Tibial nerve (tissue), 4 donors: ENCODE results near the gene TSEN15. TPM values are rescaled to one million over a fixed set of nuclear protein-coding genes. Genes with fewer than 3 reads are reported as not detected.
"Not testable (repeated sequence)": the region's sequence is repeated elsewhere in the genome, so short reads cannot be mapped to it uniquely, and the experiment has no call there.

Experiments used
- DNase-seq, 2 donors: peaks; one replicate each; pipeline ENCODE4 v3.0.0-alpha.2; 2019; ENCODE audit warnings: low spot score in 2 of 2
- H3K27ac ChIP-seq, 4 donors: fragments of 200-600 bp; sonication (generic) in 3 of 4; one replicate each; pipeline ENCODE4 v1.5.1; 2017 to 2019; ENCODE audit warnings: mild to moderate bottlenecking in 1 of 4
- H3K27me3 ChIP-seq, 2 donors: fragments of 200-600 bp; sonication (generic) in 1 of 2; one replicate each; pipeline versions ENCODE4 v1.5.1 to v1.6.0; 2017 to 2019
- H3K36me3 ChIP-seq, 3 donors: fragments of 200-600 bp; sonication (generic); one replicate each; pipeline ENCODE4 v1.5.1; 2018 to 2019
- H3K4me1 ChIP-seq, 4 donors: fragments of 200-600 bp; sonication (generic) in 3 of 4; one replicate each; pipeline ENCODE4 v1.5.1; 2017 to 2019
- H3K4me3 ChIP-seq, 4 donors: fragments of 200-600 bp; sonication (generic) in 3 of 4; one replicate each; pipeline ENCODE4 v1.5.1; 2017 to 2019; ENCODE audit warnings: mild to moderate bottlenecking in 1 of 4, moderate library complexity in 1 of 4
- H3K9me3 ChIP-seq, 4 donors: fragments of 200-600 bp; sonication (generic) in 3 of 4; one replicate each; pipeline ENCODE4 v1.5.1; 2017 to 2019
- EP300 ChIP-seq, 2 donors: sonication (generic); formaldehyde crosslinking; IDR thresholded peaks; one replicate each; pipeline ENCODE4 v1.6.1; 2017; ENCODE audit warnings: antibody characterized with exemption in 2 of 2, mild to moderate bottlenecking in 1 of 2
- POLR2A ChIP-seq, 2 donors: fragments of 450-650 bp; IDR thresholded peaks; one replicate each; pipeline ENCODE4 v1.6.1; 2017; ENCODE audit warnings: antibody characterized with exemption in 2 of 2, mild to moderate bottlenecking in 2 of 2, moderate library complexity in 2 of 2
- WGBS, 2 donors: methylation state at CpG; one replicate each; pipeline ENCODE4 v1.1.5; 2018; 5-methylcytosine and 5-hydroxymethylcytosine counted together
- total RNA-seq, 4 donors: library from RNA; depleted of rRNA; stranded (reverse); fragments of >200 nt; gene quantifications; one replicate each; pipeline ENCODE4 v1.1.0, GENCODE V29; 2016
- TF ChIP-seq, protein P1 (sequence below), 5 experiments: fragments of 200-600 bp in 3 of 5; fragments of 450-650 bp in 2 of 5; sonication (generic) in 3 of 5; IDR thresholded peaks; one replicate each; pipeline ENCODE4 v1.5.1; 2016 to 2019; ENCODE audit warnings: antibody characterized with exemption in 5 of 5, mild to moderate bottlenecking in 3 of 5, moderate library complexity in 2 of 5

The TSEN15 gene
- total RNA-seq, 4 donors from 2014 or later, result 25.5 to 36.5 (median 31.5) TPM

DNA sequence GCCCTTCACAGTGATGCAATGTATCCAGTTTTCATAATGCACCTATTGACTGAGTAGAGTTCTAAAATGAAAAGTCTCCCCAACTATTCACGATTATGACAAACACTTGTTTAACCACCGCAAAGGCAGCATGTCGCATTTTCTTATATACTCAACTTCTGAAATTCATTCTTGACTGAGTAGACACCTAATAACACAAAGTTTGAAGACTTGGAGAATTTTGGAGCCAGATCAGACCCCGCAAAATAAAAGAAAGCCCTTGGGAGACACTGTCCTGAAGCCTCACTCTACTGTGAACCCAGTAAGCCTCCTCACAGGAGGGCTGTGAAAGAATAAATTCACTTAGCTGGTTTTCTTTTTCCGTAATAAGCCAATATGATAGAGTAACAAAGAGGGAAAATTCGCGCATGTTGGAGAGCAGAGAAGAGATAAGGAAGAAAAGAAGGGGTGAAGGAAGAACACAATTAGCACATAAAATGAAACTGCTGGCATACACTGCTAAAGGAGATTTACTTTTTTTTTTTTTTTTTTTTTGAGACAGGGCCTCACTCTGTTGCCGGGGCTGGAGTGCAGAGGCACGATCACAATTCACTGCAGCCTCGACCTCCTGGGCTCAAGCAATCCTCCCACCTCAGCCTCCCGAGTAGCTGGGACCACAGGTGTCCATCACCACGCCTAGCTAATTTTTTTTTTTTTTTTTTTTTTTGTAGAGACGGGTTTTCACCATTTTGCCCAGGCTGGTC lies 13.5 kb upstream of the TSEN15 start:
- peak overlapping the region in 1 of 4 donors; percentile 17 for H3K27ac ChIP-seq
- TF ChIP-seq POLR2A (IDR thresholded peaks at IDR 0.05) (no peak), EP300 (IDR thresholded peaks at IDR 0.05) (no peak)
- TF ChIP-seq, protein P1, sequence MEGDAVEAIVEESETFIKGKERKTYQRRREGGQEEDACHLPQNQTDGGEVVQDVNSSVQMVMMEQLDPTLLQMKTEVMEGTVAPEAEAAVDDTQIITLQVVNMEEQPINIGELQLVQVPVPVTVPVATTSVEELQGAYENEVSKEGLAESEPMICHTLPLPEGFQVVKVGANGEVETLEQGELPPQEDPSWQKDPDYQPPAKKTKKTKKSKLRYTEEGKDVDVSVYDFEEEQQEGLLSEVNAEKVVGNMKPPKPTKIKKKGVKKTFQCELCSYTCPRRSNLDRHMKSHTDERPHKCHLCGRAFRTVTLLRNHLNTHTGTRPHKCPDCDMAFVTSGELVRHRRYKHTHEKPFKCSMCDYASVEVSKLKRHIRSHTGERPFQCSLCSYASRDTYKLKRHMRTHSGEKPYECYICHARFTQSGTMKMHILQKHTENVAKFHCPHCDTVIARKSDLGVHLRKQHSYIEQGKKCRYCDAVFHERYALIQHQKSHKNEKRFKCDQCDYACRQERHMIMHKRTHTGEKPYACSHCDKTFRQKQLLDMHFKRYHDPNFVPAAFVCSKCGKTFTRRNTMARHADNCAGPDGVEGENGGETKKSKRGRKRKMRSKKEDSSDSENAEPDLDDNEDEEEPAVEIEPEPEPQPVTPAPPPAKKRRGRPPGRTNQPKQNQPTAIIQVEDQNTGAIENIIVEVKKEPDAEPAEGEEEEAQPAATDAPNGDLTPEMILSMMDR (IDR thresholded peaks at IDR 0.05), result no peak
- H3K4me1 ChIP-seq, result peaks cover 0 to 22% (median 6%) of the 10 kb centered on the region in 4 donors
- no peak for DNase-seq
- H3K4me3 ChIP-seq, result peak overlapping the region in 2 of 4 donors; percentile 71 to 73
- H3K27me3 ChIP-seq, result peaks cover 0 to 35% of the 10 kb centered on the region in 2 donors
- no peaks in the 10 kb centered on the region for H3K36me3 ChIP-seq
- H3K9me3 ChIP-seq, result no peaks in the 10 kb centered on the region
- 79 to 82% methylated on average over 13 of the region's 13 CpGs for WGBS, 2 donors

DNA sequence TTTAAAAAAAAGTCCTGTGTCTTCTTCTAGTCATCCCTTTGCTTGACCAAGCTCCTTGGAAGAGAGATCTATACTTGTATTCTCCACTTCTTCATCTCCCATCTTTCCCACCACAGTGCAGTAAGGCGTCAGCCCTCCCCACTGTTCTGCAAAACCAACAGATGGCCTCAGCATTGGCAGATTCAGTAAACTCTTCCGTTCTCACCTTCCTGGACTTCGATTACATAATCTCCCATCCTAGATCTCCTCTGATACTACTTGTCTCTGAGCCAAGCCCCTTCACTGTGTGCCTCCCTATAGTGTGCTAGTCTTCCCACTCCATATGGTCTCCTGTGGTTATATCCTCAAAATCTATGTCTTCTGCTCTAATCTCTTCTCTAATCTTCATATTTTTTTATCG lies 12.4 kb upstream of the TSEN15 start:
- TF ChIP-seq EP300 (IDR thresholded peaks at IDR 0.05), result no peak
- H3K27ac ChIP-seq, result no peak overlapping the region
- no peaks in the 10 kb centered on the region for H3K36me3 ChIP-seq
- no peak overlapping the region for H3K4me3 ChIP-seq
- H3K9me3 ChIP-seq, result no peaks in the 10 kb centered on the region
- H3K27me3 ChIP-seq, result peaks cover 0 to 31% of the 10 kb centered on the region in 2 donors
- DNase-seq, result no peak
- H3K4me1 ChIP-seq, result peaks cover 0 to 22% (median 6%) of the 10 kb centered on the region in 4 donors
- 86 to 87% methylated on average over 4 of the region's 4 CpGs for WGBS, 2 donors

DNA sequence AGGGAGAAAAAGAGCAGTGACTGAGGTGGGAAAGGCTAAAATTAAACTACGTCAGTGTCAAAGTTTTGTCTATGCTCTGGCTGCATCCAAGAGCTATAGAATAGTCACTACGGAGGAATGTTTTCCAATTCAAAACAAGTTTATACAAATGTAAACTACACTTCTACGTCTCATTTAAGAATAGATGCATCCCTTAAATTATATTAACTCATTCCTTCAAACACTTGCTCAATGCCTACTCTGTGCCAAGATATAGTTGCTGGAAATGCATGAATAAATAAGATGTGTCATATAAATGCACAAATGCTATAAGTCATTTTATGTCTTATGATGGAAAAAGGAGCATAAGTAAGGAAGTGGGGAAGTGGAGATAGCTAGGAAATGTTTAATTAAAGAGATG lies 9.8 kb upstream of the TSEN15 start:
- Histone ChIP-seq H3K36me3 (no peaks in the 10 kb centered on the region), H3K4me1 (peaks cover 0 to 7% (median 0%) of the 10 kb centered on the region in 4 donors), H3K9me3 (no peaks in the 10 kb centered on the region), H3K27me3 (peaks cover 0 to 9% of the 10 kb centered on the region in 2 donors), H3K27ac (no peak overlapping the region), H3K4me3 (no peak overlapping the region)
- 84 to 85% methylated on average over 3 of the region's 3 CpGs for WGBS, 2 donors
- no peak for DNase-seq
- no peak for TF ChIP-seq EP300 (IDR thresholded peaks at IDR 0.05)
- no peak for TF ChIP-seq POLR2A (IDR thresholded peaks at IDR 0.05)
- TF ChIP-seq, protein P1 (IDR thresholded peaks at IDR 0.05), result no peak

DNA sequence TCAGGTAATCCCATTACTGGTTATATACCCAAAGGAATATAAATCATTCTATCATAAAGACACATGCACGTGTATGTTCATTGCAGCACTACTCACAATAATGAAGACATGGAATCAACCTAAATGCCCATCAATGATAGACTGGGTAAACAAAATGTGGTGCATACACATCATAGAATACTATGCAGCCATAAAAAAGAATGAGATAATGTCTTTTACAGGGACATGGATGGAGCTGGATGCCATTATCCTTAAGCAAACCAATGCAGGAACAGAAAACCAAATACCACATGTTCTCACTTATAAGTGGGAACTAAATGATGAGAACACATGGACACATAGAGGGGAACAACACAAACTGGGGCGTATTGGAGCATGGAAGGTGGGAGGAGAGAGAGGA lies 8.2 kb upstream of the TSEN15 start:
- 63 to 88% methylated on average over 2 of the region's 2 CpGs for WGBS, 2 donors
- not testable (repeated sequence) for H3K4me1 ChIP-seq, H3K9me3 ChIP-seq, H3K36me3 ChIP-seq, H3K27me3 ChIP-seq, H3K27ac ChIP-seq, H3K4me3 ChIP-seq, DNase-seq

DNA sequence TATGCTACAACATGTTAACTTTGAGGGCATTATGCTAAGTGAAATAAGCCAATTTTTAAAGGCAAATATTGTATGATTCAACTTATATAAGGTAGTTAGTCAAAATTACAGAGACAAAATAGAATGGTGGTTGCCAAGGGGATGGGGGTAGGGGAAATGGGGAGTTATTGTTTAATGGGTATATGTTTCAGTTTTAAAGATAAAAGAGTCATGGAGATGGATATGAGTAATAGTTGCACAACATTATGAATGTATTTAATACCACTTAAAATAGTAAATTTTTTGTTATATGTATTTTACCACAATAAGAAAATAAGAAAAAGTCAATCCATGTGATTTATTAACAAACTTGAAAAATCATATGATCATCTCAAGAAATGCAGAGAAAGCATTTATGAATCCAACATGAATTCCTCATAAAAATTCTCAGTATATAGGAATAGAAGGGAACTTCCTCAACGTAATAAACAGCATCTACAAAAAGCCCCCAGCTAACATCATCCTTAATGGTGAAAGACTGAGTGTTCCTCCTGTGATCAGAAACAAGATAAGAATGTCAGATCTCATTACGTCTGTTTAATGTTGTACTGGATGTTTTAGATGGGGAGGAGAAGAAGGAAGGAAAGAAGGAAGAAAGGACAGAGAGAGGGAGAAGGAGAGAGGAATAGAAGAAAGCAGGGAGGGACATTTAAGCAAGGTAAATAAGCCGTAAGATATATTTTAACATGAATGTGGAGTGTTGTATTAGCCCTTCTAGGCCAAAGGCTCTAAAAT lies 6.7 kb upstream of the TSEN15 start:
- H3K9me3 ChIP-seq, result no peaks in the 10 kb centered on the region
- H3K27me3 ChIP-seq, result no peaks in the 10 kb centered on the region
- no peak overlapping the region for H3K4me3 ChIP-seq
- DNase-seq, result no peak
- no peak for TF ChIP-seq POLR2A (IDR thresholded peaks at IDR 0.05)
- no peak for TF ChIP-seq EP300 (IDR thresholded peaks at IDR 0.05)
- TF ChIP-seq, protein P1 (IDR thresholded peaks at IDR 0.05), result no peak
- no peaks in the 10 kb centered on the region for H3K36me3 ChIP-seq
- 73 to 75% methylated on average over 3 of the region's 3 CpGs for WGBS, 2 donors
- H3K4me1 ChIP-seq, result no peaks in the 10 kb centered on the region
- H3K27ac ChIP-seq, result no peak overlapping the region

DNA sequence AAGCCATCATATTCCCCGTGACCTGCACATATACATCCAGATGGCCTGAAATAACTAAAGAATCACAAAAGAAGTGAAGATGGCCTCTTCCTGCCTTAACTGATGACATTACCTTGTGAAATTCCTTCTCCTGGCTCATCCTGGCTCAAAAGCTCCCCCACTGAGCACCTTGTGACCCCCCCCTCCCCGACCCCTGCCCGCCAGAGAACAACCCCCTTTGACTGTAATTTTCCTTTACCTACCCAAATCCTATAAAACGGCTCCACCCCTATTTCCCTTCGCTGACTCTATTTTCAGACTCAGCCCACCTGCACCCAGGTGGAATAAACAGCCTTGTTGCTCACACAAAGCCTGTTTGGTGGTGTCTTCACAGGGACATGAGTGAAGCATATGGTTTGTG lies 4.0 kb upstream of the TSEN15 start:
- 64 to 74% methylated on average over 5 of the region's 5 CpGs for WGBS, 2 donors
- H3K4me3 ChIP-seq, H3K27ac ChIP-seq, H3K9me3 ChIP-seq, H3K27me3 ChIP-seq, H3K36me3 ChIP-seq, DNase-seq: not testable (repeated sequence)
- peaks cover 0 to 13% (median 0%) of the 10 kb centered on the region in 4 donors for H3K4me1 ChIP-seq
